ENCODE results near the gene ADGRV1.

DNA sequence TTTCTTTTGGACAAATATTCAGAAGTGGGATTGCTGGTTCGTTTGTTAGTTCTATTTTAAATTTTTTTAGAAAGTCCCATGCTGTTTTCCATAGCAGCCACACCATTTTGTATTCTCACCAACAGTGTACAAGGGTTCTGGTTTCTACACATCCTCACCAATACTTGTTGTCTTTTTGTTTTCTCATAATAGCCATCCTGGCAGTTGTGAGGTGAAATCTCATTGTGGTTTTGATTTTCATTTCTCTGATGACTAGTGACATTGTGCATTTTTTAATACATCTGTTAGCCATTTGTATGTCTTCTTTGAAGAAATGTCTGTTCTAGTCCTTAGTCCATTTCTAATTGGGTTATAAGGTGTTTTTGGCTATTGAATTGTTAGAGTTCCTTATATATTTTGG is 610.3 kb downstream of the ADGRV1 start:
- TF ChIP-seq, protein P1, sequence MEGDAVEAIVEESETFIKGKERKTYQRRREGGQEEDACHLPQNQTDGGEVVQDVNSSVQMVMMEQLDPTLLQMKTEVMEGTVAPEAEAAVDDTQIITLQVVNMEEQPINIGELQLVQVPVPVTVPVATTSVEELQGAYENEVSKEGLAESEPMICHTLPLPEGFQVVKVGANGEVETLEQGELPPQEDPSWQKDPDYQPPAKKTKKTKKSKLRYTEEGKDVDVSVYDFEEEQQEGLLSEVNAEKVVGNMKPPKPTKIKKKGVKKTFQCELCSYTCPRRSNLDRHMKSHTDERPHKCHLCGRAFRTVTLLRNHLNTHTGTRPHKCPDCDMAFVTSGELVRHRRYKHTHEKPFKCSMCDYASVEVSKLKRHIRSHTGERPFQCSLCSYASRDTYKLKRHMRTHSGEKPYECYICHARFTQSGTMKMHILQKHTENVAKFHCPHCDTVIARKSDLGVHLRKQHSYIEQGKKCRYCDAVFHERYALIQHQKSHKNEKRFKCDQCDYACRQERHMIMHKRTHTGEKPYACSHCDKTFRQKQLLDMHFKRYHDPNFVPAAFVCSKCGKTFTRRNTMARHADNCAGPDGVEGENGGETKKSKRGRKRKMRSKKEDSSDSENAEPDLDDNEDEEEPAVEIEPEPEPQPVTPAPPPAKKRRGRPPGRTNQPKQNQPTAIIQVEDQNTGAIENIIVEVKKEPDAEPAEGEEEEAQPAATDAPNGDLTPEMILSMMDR (IDR thresholded peaks at IDR 0.05): no peak
- no peak for TF ChIP-seq POLR2A (IDR thresholded peaks at IDR 0.05)
- no peak for TF ChIP-seq POLR2AphosphoS5 (IDR thresholded peaks at IDR 0.05)
